GOT3 (cell line): ENCODE results near the gene CALML4.
"Not testable (repeated sequence)": the region's sequence is repeated elsewhere in the genome, so short reads cannot be mapped to it uniquely, and the experiment has no call there.

Experiments used
- DNase-seq: peaks from one replicate; lab custom pipeline; 2025; ENCODE audit warnings: mixed read lengths; lab: John Stamatoyannopoulos, UW

The CALML4 gene

DNA sequence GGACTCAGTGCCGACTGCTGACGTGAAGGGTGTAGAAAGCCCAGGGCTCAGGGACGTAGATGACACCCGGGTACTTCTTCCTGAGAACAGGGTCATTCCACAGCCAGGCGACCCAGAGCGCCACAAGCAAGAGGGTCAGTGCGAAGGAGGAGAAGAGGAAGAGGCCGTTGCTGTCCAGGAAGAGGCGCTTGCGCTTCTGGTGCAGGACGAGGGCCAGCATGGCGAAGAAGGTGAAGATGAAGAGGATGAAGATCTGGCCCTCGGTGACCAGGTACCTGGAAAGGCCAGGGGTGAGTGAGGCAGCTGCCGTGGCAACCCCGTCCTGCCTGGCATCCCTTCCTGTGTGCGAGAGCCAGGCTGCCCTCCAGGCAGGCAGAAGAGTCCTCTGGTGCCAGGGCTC lies 3.0 kb upstream of the CALML4 start:
- no peak for DNase-seq

DNA sequence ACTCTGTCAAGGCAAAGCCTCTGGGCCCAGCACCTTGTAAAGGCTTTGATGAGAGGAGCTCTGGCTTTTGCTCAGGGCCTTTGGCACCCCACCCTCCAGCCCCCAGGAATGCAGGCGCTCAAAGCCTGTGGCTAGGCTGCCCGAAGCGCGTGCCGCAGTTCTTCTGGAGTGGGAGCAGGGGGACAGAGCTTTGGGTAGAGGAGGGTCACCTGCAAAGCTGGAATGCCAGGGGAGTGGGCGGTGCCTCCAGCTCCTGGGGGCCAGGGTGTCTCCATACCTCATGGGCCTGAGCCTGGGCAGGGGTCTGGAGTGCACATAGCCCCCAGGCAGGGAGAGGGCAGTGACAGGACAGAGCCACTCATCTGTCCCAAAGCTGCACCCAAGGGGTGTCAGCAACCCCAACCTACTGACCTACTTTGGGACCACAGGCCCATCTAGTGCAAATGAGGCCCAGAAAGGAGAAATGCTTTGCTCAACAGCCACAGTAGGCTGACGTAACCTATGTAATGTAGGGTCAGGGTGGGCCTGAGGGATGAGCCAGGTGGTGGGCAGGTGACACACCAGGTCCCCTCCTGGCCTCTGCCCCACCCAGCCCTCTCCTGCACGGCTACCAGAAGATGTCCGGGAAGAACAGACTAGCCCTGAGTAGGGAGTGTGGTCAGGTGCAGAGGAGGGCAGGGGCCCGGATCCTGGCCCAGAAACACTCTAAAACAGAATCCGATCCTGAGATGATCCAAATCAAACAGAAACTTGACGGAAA lies 2.2 kb upstream of the CALML4 start:
- no peak for DNase-seq

GRCh38 chr15:68206711-68207151 lies 1.6 kb upstream of the CALML4 start:
- no peak for DNase-seq

DNA sequence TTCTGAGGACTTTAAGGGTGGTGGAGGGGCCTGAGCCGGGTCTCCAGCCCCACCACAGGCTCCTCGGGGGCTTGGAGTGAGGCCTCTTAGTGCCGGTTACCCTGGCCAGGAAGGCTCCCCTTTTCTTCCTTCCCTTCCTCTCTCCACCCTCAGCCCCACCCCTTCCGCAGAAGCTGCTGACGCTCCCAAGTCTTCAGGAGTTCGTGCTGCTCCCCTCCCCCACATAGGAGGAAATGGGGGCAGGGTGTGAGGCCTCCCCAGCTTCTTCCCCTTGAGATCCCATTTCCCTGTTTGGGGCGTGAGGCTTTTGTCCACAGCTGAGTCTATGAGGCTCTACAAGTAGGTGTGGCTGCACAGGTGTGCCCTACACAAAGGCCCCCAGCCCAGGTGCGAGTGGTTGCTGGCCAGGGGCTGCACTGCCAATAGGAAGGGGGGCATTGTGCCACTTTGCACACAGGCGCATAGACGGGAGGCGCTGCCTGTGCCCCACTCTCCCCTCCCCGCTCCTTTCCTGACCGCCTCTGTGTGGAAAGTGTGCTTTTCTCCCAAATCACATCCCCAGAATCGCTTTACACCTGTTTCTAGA lies 915 bp upstream of the CALML4 start:
- no peak for DNase-seq

- DNase-seq, result no peak
These were observed 419 bp upstream of the CALML4 start for GRCh38 chr15:68205558-68205944.

GRCh38 chr15:68204361-68204760 lies 771 bp downstream of the CALML4 start:
- DNase-seq, result no peak

DNA sequence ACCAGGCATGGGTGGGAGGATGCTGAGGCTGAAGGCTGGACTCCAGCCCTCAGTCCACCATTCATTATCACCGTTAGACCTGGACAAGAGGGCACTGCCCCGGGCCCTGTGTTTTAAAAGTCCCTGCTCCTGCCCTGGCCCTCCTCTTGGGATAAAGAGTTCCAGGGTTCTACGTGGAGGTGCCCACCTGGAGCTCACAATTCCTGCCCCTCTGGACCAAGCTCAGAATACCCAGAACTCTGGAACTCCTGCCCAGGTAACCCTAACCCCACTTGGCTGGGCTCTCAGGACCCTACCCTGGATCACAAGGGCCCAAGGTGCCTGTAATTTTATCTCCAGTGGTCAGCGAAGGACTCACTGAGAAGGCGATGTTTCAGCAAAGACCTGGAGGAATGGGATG lies 1.2 kb downstream of the CALML4 start:
- no peak for DNase-seq

GRCh38 chr15:68203486-68203885 lies 1.6 kb downstream of the CALML4 start:
- no peak for DNase-seq

DNA sequence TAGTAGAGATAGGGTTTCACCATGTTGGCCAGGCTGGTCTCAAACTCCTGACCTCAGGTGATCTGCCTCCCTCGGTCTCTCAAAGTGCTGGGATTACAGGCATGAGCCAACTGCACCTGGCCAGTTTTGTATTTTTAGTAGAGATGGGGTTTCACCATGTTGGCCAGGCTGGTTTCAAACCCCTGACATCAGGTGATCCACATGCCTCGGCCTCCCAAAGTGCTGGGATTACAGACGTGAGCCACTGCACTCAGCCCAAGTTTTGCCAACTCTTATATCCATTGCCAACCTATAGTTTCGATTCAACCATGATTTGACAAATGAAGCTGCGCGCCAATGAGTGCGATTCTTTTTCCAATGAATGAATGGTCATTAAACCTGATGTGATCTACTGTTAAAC lies 2.1 kb downstream of the CALML4 start:
- not testable (repeated sequence) for DNase-seq

- DNase-seq, result no peak
These were observed 3.3 kb downstream of the CALML4 start for GRCh38 chr15:68201879-68202261.

DNA sequence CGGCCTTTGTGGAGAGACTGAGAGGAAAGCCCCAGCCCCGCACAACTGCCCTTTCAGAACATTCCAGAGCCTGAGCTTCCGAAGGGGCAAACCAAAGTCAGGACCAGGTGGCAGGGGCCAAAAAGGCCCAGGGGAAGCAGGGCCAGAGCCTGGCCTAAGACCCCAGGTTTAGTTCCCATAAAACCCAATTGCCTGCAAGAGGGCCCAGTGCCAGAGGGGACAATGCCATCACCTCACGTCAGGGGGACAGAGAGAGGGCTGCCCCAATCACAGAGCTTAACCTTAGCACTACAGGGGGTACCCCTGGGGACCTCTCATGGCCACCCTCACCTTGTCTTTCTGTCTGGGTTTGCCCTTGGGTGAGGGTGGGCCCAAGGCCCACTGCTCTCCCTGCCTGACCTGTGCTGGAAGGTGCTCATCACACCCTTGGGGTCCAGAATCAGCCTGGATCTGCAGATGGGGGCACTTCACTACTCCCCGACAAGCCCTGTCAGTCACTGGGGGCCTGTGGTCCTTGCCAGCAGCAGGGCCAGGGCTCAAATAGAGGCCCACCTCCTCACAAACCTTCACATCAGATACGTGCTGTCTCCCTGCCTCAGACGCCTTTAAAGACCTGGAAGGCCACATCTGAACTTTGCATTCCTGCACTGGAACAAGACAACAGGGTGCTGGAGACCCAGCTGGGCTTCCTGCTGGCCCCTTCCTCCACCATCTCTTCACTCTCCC lies 3.8 kb downstream of the CALML4 start:
- no peak for DNase-seq

DNA sequence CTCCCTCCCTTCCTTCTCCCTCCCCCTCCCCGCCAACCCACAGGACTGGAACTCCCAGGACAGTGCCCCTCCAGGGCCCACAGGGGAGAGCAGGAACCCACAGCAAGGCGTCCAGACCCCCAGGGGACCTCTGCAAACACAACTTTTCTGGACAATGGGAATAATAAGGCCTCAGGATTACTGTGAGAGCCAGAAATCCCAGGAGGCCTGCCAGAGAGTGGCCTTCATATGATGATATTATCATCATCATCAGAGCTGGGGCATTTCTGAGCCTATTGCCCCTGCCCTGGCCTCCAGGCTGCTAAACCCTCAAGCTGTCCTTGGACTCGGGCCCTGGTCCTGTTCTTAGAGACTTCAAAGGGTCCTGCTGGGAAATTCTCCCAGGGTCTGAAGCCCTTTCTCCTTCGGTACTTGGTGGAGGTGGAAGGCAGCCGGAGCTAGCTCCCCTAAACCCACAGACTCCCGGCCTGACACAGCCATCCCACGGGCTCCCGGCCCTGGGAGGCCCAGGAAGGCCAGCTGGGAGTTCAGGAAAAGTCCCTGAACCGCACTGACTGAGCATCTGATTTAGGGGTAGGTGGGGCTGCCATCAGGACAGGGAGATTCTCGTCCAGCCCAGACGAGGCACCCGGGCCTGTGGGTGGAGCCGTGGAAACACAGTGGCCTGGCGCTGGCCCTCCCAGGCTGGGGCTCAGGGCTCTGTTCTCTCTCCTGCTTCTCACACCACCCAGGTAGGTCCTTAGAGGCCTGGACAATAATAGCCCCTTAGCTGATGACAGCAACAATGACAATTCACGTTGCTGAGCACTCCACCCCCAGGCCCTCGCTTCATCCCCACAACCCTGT lies 4.9 kb downstream of the CALML4 start:
- no peak for DNase-seq

DNA sequence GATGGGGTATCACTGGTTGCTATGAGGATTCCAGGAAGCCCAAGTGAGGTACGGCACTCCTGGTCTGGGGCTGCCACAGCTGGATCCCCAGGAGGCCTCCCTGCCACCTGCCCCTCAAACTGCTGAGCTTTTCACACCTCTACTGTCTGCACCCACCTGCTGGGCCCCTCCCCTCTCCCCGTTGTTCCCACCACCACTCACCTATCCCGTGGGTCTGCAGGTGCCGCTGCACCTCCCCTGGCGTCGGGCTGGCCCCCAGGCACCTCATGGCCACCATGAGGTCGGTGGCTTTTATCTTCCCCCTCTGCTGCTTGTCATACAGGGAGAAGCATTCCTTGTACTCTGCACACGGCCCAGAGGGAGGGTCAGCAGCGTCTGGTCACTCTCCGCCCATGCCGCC lies 5.8 kb downstream of the CALML4 start:
- no peak for DNase-seq

DNA sequence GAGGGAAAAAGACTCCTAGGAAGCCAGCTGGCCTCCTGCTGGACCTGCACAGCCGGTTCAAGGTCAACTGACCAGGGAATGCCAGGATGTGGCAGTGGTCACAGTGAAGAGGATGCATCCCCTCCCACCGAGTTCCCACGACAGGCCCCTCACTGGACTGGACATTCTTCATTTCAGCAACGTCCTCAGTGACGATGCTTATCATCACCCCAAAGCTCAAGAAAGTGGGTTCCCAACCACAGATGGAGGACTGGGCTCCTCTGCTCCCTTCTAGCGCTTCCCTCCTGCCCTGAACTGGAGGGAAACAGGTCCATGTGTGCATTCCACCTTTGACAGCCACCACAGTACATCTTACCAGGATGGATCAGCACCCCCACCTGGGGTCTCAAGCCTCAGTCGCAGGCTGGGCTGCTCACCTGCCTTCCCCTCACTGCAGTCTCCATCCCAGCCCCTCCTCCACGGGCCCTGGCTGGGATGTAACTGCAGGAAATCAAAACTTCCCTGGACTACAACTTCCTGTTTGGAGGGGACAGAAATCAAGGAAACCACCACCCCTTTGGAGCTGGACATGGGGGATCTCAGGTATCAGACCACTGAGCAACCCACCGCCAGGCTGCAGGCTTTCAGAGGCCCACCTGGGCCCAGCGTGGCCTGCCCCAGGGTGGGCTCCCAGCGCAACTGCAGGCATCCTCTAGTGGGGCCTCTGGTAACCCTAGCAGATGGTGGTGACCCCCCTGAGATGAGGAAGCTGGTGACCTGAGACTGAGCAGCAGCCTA lies 7.3 kb downstream of the CALML4 start:
- no peak for DNase-seq

GRCh38 chr15:68197170-68197492 lies 8.0 kb downstream of the CALML4 start:
- no peak for DNase-seq

DNA sequence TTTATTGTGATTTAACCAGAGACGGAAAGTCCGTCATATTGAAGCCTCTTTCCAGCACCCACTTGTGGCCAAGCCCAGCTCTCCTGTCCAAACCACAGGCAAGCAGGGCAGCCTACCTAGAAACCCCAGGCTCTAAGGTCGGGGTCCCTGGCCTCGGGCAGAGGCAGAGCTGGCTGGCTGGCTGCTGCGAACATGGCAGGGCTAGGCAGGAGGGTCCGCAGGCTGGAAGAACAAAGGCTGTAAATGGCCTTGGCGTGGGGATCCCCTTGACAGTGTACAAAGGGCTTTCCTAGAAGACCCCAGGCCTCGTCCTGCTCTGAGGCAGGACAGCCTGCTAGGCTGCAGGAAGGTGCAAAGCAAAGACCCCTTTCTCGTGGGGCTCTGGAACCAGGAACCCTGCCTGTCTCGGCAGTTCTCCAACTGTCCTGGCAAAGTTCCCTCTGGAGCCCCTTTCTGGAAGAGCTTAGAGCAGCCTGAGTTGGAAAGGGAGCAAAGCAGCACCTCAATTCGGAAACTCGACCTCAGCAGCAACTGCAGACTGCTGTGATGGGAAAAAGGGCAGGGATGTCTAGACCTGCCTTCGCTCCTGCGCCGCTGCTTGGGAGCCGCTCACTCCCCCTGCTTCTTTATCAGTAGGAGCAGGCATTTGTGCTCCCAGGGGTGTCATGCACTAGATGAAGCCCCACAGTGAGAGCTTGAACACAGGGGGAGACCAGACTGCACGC lies 8.5 kb downstream of the CALML4 start:
- DNase-seq, result no peak

- no peak for DNase-seq
These were observed 9.6 kb downstream of the CALML4 start for GRCh38 chr15:68195336-68196112.

GRCh38 chr15:68192804-68193486 lies 12.2 kb downstream of the CALML4 start:
- no peak for DNase-seq

GRCh38 chr15:68192117-68192516 lies 13.0 kb downstream of the CALML4 start:
- no peak for DNase-seq

- no peak for DNase-seq
These were observed 13.6 kb downstream of the CALML4 start for GRCh38 chr15:68191555-68191954.
